ENCODE measurements around the gene RFX2. TPM values are rescaled to one million over a fixed set of nuclear protein-coding genes. Genes with fewer than 3 reads are reported as not detected.

The RFX2 gene
- polyA plus RNA-seq, 2 of the 4 experiments (the other 2 are of a cell fraction) = 3.7 to 3.9 TPM

GRCh38 chr19:5949792-5950305 lies 160.5 kb downstream of the RFX2 start:
- Histone ChIP-seq H3K27ac (no peak overlapping the region), H3K4me1 (peaks cover 18% of the 10 kb centered on the region; the same call in 2 of the 3 replicates), H3K9me3 (no peaks in the 10 kb centered on the region), H3K4me2 (no peak overlapping the region), H3K4me3 (no peak overlapping the region)
- no peak for FAIRE-seq
- WGBS (ENCODE audit: missing lambda C conversion rate) = 95% methylated on average over 10 of the region's 13 CpGs
- TF ChIP-seq NFE2L2 (conservative IDR thresholded peaks at IDR 0.05; ENCODE audit: low read length) (no peak), NPAS2 (CRISPR knock-in tag; IDR thresholded peaks at IDR 0.05; ENCODE audit: borderline replicate concordance) (no peak), RAD21 (conservative IDR thresholded peaks at IDR 0.05 in 1 of 2, IDR thresholded peaks at IDR 0.05 in 1 of 2) (no peak), JUNB (IDR thresholded peaks at IDR 0.05) (no peak), ZNF302 (CRISPR knock-in tag; IDR thresholded peaks at IDR 0.05) (no peak), HEYL (CRISPR knock-in tag; IDR thresholded peaks at IDR 0.05) (no peak), FOXS1 (CRISPR knock-in tag; IDR thresholded peaks at IDR 0.05) (no peak), CBX2 (IDR thresholded peaks at IDR 0.05; ENCODE audit: borderline replicate concordance, low read depth) (no peak)
- TF ChIP-seq, protein P1, sequence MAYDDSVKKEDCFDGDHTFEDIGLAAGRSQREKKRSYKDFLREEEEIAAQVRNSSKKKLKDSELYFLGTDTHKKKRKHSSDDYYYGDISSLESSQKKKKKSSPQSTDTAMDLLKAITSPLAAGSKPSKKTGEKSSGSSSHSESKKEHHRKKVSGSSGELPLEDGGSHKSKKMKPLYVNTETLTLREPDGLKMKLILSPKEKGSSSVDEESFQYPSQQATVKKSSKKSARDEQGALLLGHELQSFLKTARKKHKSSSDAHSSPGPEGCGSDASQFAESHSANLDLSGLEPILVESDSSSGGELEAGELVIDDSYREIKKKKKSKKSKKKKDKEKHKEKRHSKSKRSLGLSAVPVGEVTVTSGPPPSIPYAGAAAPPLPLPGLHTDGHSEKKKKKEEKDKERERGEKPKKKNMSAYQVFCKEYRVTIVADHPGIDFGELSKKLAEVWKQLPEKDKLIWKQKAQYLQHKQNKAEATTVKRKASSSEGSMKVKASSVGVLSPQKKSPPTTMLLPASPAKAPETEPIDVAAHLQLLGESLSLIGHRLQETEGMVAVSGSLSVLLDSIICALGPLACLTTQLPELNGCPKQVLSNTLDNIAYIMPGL (CRISPR knock-in tag; IDR thresholded peaks at IDR 0.05; ENCODE audit: borderline replicate concordance) = no peak
- no peak for DNase-seq (ENCODE audit: low read depth in 1 of 2, low spot score in 1 of 2)
- no peak for ATAC-seq
- ChIA-PET POLR2A (no interaction called here), CTCF (interaction anchor here (9.0 kb wide), 1 partner anchor 17 kb away, joined by 47 read pairs; no protein-coding TSS in a partner anchor)

DNA sequence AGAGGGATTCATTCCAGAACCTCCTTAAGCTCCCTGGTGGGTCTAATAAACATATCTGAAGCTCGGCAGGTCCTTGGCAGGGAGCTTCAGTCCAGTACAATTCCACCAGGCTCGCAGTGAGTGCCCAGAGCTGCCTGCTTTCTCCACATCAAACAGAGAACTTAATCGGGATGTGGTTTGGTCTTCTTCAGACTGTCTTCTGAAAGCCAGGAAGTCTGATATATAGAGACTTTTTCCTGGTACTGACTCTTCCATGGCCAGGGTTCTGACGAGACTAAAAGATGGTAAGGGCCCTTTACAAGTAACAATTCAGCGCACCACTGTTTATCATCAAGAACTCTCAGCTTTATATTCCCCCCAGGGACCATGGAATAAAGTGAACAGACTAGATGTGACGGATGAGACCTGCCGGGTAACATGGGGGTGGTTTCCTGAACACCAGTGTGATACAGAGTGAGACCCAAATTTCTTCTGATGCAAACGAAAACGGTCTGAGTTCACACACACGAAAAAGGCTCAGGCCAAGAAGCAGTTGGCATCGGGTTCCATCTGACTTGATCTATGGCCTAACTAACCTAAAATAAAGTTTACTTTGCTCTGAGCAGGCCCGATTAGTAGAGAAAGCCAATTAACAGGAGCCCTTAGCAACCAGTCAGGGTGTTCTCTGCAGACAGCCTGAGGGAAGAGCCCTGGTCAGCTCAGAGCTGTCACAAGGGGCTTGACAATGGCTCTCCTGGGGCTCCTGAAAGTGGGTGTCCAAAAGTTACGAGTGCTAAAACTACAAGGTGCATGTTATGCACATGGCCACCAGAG lies 161.3 kb downstream of the RFX2 start:
- peaks cover 9% of the 10 kb centered on the region; the same call in 2 of the 3 replicates for H3K4me1 ChIP-seq
- no peak for DNase-seq (ENCODE audit: low read depth in 1 of 2, low spot score in 1 of 2)
- H3K9me3 ChIP-seq = no peaks in the 10 kb centered on the region
- no peak overlapping the region for H3K27ac ChIP-seq
- POLR2A ChIA-PET = no interaction called here
- ATAC-seq = no peak
- H3K4me3 ChIP-seq = no peak overlapping the region
- FAIRE-seq = no peak
- H3K4me2 ChIP-seq = no peak overlapping the region
- 82% methylated on average over 12 of the region's 13 CpGs for WGBS (ENCODE audit: missing lambda C conversion rate)
- TF ChIP-seq BHLHE40 (IDR thresholded peaks at IDR 0.05; ENCODE audit: low read depth, low read length) (no peak), POLR2AphosphoS2 (conservative IDR thresholded peaks at IDR 0.05; ENCODE audit: low read length) (no peak), GATA3 (IDR thresholded peaks at IDR 0.05; ENCODE audit: borderline replicate concordance) (no peak), MAFK (IDR thresholded peaks at IDR 0.05; ENCODE audit: partially characterized antibody) (no peak), NFE2L2 (conservative IDR thresholded peaks at IDR 0.05; ENCODE audit: low read length) (no peak), JUNB (IDR thresholded peaks at IDR 0.05) (no peak), FOSB (CRISPR knock-in tag; IDR thresholded peaks at IDR 0.05) (no peak), RARB (CRISPR knock-in tag; IDR thresholded peaks at IDR 0.05) (no peak), ZSCAN20 (CRISPR knock-in tag; IDR thresholded peaks at IDR 0.05) (no peak), ZFP36 (IDR thresholded peaks at IDR 0.05; ENCODE audit: borderline replicate concordance, partially characterized antibody) (no peak), KDM5A (IDR thresholded peaks at IDR 0.05) (no peak), CBX8 (IDR thresholded peaks at IDR 0.05) (no peak), ATOH8 (CRISPR knock-in tag; IDR thresholded peaks at IDR 0.05; ENCODE audit: low read depth) (no peak), RAD21 (conservative IDR thresholded peaks at IDR 0.05 in 1 of 2, IDR thresholded peaks at IDR 0.05 in 1 of 2) (no peak), NPAS2 (CRISPR knock-in tag; IDR thresholded peaks at IDR 0.05; ENCODE audit: borderline replicate concordance) (no peak), TFCP2L1 (CRISPR knock-in tag; IDR thresholded peaks at IDR 0.05) (no peak), CEBPB (IDR thresholded peaks at IDR 0.05) (no peak), CBX2 (IDR thresholded peaks at IDR 0.05; ENCODE audit: borderline replicate concordance, low read depth) (no peak)
- CTCF ChIA-PET = interaction anchor here (0.6 to 9.0 kb wide), 4 partner anchors 18 to 73 kb away, joined by 3 to 47 read pairs (median 4); no protein-coding TSS in a partner anchor
